GM19438 (cell line): ENCODE data around the gene CNTN5.
"Not testable (repeated sequence)": the region's sequence is repeated elsewhere in the genome, so short reads cannot be mapped to it uniquely, and the experiment has no call there.

ENCODE experiments used
- ATAC-seq: cut with Tn5 transposase; IDR thresholded peaks from one replicate; pipeline ENCODE4 v1.9.1; 2021; ENCODE audit warnings: low read depth; ENCODE audit not compliant: unreplicated experiment

Gene CNTN5

GRCh38 chr11:99268886-99269285 is 248.1 kb downstream of the CNTN5 start:
- no peak for ATAC-seq

- ATAC-seq, result no peak
Measured at GRCh38 chr11:99271527-99271926, 250.8 kb downstream of the CNTN5 start.

- no peak for ATAC-seq
Measured at GRCh38 chr11:99275521-99275920, 254.8 kb downstream of the CNTN5 start.

- ATAC-seq, result no peak
Measured at GRCh38 chr11:99277281-99277680, 256.5 kb downstream of the CNTN5 start.

GRCh38 chr11:99279266-99279665 is 258.5 kb downstream of the CNTN5 start:
- no peak for ATAC-seq

GRCh38 chr11:99281331-99281730 is 260.6 kb downstream of the CNTN5 start:
- no peak for ATAC-seq

GRCh38 chr11:99297925-99298324 is 277.2 kb downstream of the CNTN5 start:
- ATAC-seq, result not testable (repeated sequence)

- no peak for ATAC-seq
Measured at GRCh38 chr11:99307510-99308088, 286.9 kb downstream of the CNTN5 start.

GRCh38 chr11:99311870-99312269 is 291.1 kb downstream of the CNTN5 start:
- ATAC-seq, result no peak

- no peak for ATAC-seq
Measured at GRCh38 chr11:99316776-99317520, 296.2 kb downstream of the CNTN5 start.

- ATAC-seq, result no peak
Measured at GRCh38 chr11:99320769-99321290, 300.1 kb downstream of the CNTN5 start.

GRCh38 chr11:99325847-99326246 is 305.1 kb downstream of the CNTN5 start:
- no peak for ATAC-seq

GRCh38 chr11:99327066-99327465 is 306.3 kb downstream of the CNTN5 start:
- no peak for ATAC-seq

GRCh38 chr11:99327527-99327926 is 306.8 kb downstream of the CNTN5 start:
- no peak for ATAC-seq

GRCh38 chr11:99333621-99334020 is 312.9 kb downstream of the CNTN5 start:
- no peak for ATAC-seq

GRCh38 chr11:99343117-99343516 is 322.4 kb downstream of the CNTN5 start:
- ATAC-seq, result no peak

- ATAC-seq, result no peak
Measured at GRCh38 chr11:99349151-99349673, 328.5 kb downstream of the CNTN5 start.

- no peak for ATAC-seq
Measured at GRCh38 chr11:99351624-99352023, 330.9 kb downstream of the CNTN5 start.

GRCh38 chr11:99352642-99353041 is 331.9 kb downstream of the CNTN5 start:
- no peak for ATAC-seq

- no peak for ATAC-seq
Measured at GRCh38 chr11:99366546-99366945, 345.8 kb downstream of the CNTN5 start.

- no peak for ATAC-seq
Measured at GRCh38 chr11:99368583-99368982, 347.8 kb downstream of the CNTN5 start.
